ENCODE data around the gene GAB1.

GAB1 gene

GRCh38 chr4:143374771-143375170 lies 38.1 kb downstream of the GAB1 start:
- H4K8ac ChIP-seq (ENCODE audit: low read length) = no peak overlapping the region
- DNase-seq = no peak

GRCh38 chr4:143375326-143376073 lies 38.8 kb downstream of the GAB1 start:
- Histone ChIP-seq H3K14ac (ENCODE audit: low read length in 2 of 2) (no peak overlapping the region), H2BK15ac (ENCODE audit: low read depth, poor library complexity, severe bottlenecking) (no peak overlapping the region), H3K79me1 (replicated peaks; ENCODE audit: low read length, poor library complexity, severe bottlenecking) (peaks cover 29% of the 10 kb centered on the region), H3K27me3 (ENCODE audit: control insufficient read depth in 1 of 2, insufficient read depth in 1 of 2, low read length in 2 of 2) (no peaks in the 10 kb centered on the region), H3K9ac (ENCODE audit: low read length) (no peak overlapping the region), H2AFZ (ENCODE audit: low read depth, low read length) (no peak overlapping the region), H3K27ac (ENCODE audit: low read length, poor library complexity, severe bottlenecking) (no peak overlapping the region), H3K4me1 (ENCODE audit: control insufficient read depth, insufficient read depth, low read depth, low read length) (peaks cover 9% of the 10 kb centered on the region), H2BK5ac (ENCODE audit: low read depth, low read length, poor library complexity, severe bottlenecking) (no peak overlapping the region), H4K91ac (ENCODE audit: low read length) (no peak overlapping the region), H2BK120ac (ENCODE audit: low read depth, low read length) (no peak overlapping the region), H3K36me3 (ENCODE audit: control insufficient read depth in 1 of 2, insufficient read depth in 2 of 2, low read depth in 1 of 2, low read length in 2 of 2) (no peaks in the 10 kb centered on the region), H3K23ac (ENCODE audit: low read length in 2 of 2) (no peak overlapping the region), H2AK5ac (ENCODE audit: low read length, severe bottlenecking) (no peak overlapping the region), H3K4me3 (ENCODE audit: insufficient read depth in 1 of 2, low read depth in 1 of 2, low read length in 2 of 2) (no peak overlapping the region), H3K18ac (ENCODE audit: low read depth in 1 of 2, low read length in 2 of 2) (no peak overlapping the region), H3K4ac (ENCODE audit: low read depth in 1 of 2, low read length in 2 of 2) (no peak overlapping the region), H3K9me3 (ENCODE audit: control insufficient read depth, low read length) (no peaks in the 10 kb centered on the region), H3K4me2 (ENCODE audit: low read length, poor library complexity, severe bottlenecking) (peak overlapping the region; percentile 5), H4K8ac (ENCODE audit: low read length) (no peak overlapping the region), H2BK12ac (ENCODE audit: low read length in 2 of 2) (no peak overlapping the region)
- peak; percentile 45 for DNase-seq
- WGBS = 95% methylated on average over 6 of the region's 6 CpGs

More at GRCh38 chr4:143374771-143375170, 38.1 kb downstream of the GAB1 start:
- no peak overlapping the region for H3K4me2 ChIP-seq (ENCODE audit: low read length, poor library complexity, severe bottlenecking)
- H2AK5ac ChIP-seq (ENCODE audit: low read length, severe bottlenecking) = no peak overlapping the region
- no peaks in the 10 kb centered on the region for H3K36me3 ChIP-seq (ENCODE audit: control insufficient read depth in 1 of 2, insufficient read depth in 2 of 2, low read depth in 1 of 2, low read length in 2 of 2)
- H3K9ac ChIP-seq (ENCODE audit: low read length) = no peak overlapping the region
- H2BK120ac ChIP-seq (ENCODE audit: low read depth, low read length) = no peak overlapping the region
- no peak overlapping the region for H2BK12ac ChIP-seq (ENCODE audit: low read length in 2 of 2)
- 93% methylated on average over 6 of the region's 6 CpGs for WGBS
- H3K4me1 ChIP-seq (ENCODE audit: control insufficient read depth, insufficient read depth, low read depth, low read length) = peaks cover 9% of the 10 kb centered on the region
- no peak overlapping the region for H3K27ac ChIP-seq (ENCODE audit: low read length, poor library complexity, severe bottlenecking)
- no peak overlapping the region for H3K23ac ChIP-seq (ENCODE audit: low read length in 2 of 2)
- peaks cover 32% of the 10 kb centered on the region for H3K79me1 ChIP-seq (replicated peaks; ENCODE audit: low read length, poor library complexity, severe bottlenecking)
- H3K4me3 ChIP-seq (ENCODE audit: insufficient read depth in 1 of 2, low read depth in 1 of 2, low read length in 2 of 2) = no peak overlapping the region
- H2BK15ac ChIP-seq (ENCODE audit: low read depth, poor library complexity, severe bottlenecking) = no peak overlapping the region
- no peaks in the 10 kb centered on the region for H3K9me3 ChIP-seq (ENCODE audit: control insufficient read depth, low read length)
- no peak overlapping the region for H4K91ac ChIP-seq (ENCODE audit: low read length)
- H3K27me3 ChIP-seq (ENCODE audit: control insufficient read depth in 1 of 2, insufficient read depth in 1 of 2, low read length in 2 of 2) = no peaks in the 10 kb centered on the region
- no peak overlapping the region for H2AFZ ChIP-seq (ENCODE audit: low read depth, low read length)
- H3K18ac ChIP-seq (ENCODE audit: low read depth in 1 of 2, low read length in 2 of 2) = no peak overlapping the region
- H3K4ac ChIP-seq (ENCODE audit: low read depth in 1 of 2, low read length in 2 of 2) = no peak overlapping the region
- no peak overlapping the region for H3K14ac ChIP-seq (ENCODE audit: low read length in 2 of 2)
- H2BK5ac ChIP-seq (ENCODE audit: low read depth, low read length, poor library complexity, severe bottlenecking) = no peak overlapping the region

GRCh38 chr4:143377611-143378099 lies 41.0 kb downstream of the GAB1 start:
- no peaks in the 10 kb centered on the region for H3K27me3 ChIP-seq (ENCODE audit: control insufficient read depth in 1 of 2, insufficient read depth in 1 of 2, low read length in 2 of 2)
- no peak overlapping the region for H4K8ac ChIP-seq (ENCODE audit: low read length)
- H3K9me3 ChIP-seq (ENCODE audit: control insufficient read depth, low read length) = no peaks in the 10 kb centered on the region
- H3K23ac ChIP-seq (ENCODE audit: low read length in 2 of 2) = no peak overlapping the region
- no peak overlapping the region for H4K91ac ChIP-seq (ENCODE audit: low read length)
- H3K9ac ChIP-seq (ENCODE audit: low read length) = no peak overlapping the region
- no peak overlapping the region for H2BK5ac ChIP-seq (ENCODE audit: low read depth, low read length, poor library complexity, severe bottlenecking)
- peaks cover 11% of the 10 kb centered on the region for H3K4me1 ChIP-seq (ENCODE audit: control insufficient read depth, insufficient read depth, low read depth, low read length)
- no peak overlapping the region for H2BK15ac ChIP-seq (ENCODE audit: low read depth, poor library complexity, severe bottlenecking)
- WGBS = 72% methylated on average over 3 of the region's 7 CpGs
- DNase-seq = no peak
- H3K14ac ChIP-seq (ENCODE audit: low read length in 2 of 2) = no peak overlapping the region
- H3K36me3 ChIP-seq (ENCODE audit: control insufficient read depth in 1 of 2, insufficient read depth in 2 of 2, low read depth in 1 of 2, low read length in 2 of 2) = no peaks in the 10 kb centered on the region
- H3K27ac ChIP-seq (ENCODE audit: low read length, poor library complexity, severe bottlenecking) = no peak overlapping the region
- H2AK5ac ChIP-seq (ENCODE audit: low read length, severe bottlenecking) = no peak overlapping the region
- no peak overlapping the region for H3K4ac ChIP-seq (ENCODE audit: low read depth in 1 of 2, low read length in 2 of 2)
- H3K4me2 ChIP-seq (ENCODE audit: low read length, poor library complexity, severe bottlenecking) = no peak overlapping the region
- H3K79me1 ChIP-seq (replicated peaks; ENCODE audit: low read length, poor library complexity, severe bottlenecking) = peaks cover 31% of the 10 kb centered on the region
- no peak overlapping the region for H2AFZ ChIP-seq (ENCODE audit: low read depth, low read length)
- H3K4me3 ChIP-seq (ENCODE audit: insufficient read depth in 1 of 2, low read depth in 1 of 2, low read length in 2 of 2) = no peak overlapping the region
- no peak overlapping the region for H3K18ac ChIP-seq (ENCODE audit: low read depth in 1 of 2, low read length in 2 of 2)
- H2BK120ac ChIP-seq (ENCODE audit: low read depth, low read length) = no peak overlapping the region
- no peak overlapping the region for H2BK12ac ChIP-seq (ENCODE audit: low read length in 2 of 2)

GRCh38 chr4:143380629-143381028 lies 44.0 kb downstream of the GAB1 start:
- Histone ChIP-seq H3K36me3 (ENCODE audit: control insufficient read depth in 1 of 2, insufficient read depth in 2 of 2, low read depth in 1 of 2, low read length in 2 of 2) (no peaks in the 10 kb centered on the region), H4K8ac (ENCODE audit: low read length) (no peak overlapping the region), H3K4me3 (ENCODE audit: insufficient read depth in 1 of 2, low read depth in 1 of 2, low read length in 2 of 2) (no peak overlapping the region), H3K27me3 (ENCODE audit: control insufficient read depth in 1 of 2, insufficient read depth in 1 of 2, low read length in 2 of 2) (no peaks in the 10 kb centered on the region), H2AFZ (ENCODE audit: low read depth, low read length) (no peak overlapping the region), H4K91ac (ENCODE audit: low read length) (no peak overlapping the region), H3K23ac (ENCODE audit: low read length in 2 of 2) (no peak overlapping the region), H2BK5ac (ENCODE audit: low read depth, low read length, poor library complexity, severe bottlenecking) (no peak overlapping the region), H3K4me2 (ENCODE audit: low read length, poor library complexity, severe bottlenecking) (no peak overlapping the region), H2BK15ac (ENCODE audit: low read depth, poor library complexity, severe bottlenecking) (no peak overlapping the region), H3K79me1 (replicated peaks; ENCODE audit: low read length, poor library complexity, severe bottlenecking) (peaks cover 23% of the 10 kb centered on the region), H2BK120ac (ENCODE audit: low read depth, low read length) (no peak overlapping the region), H3K9ac (ENCODE audit: low read length) (no peak overlapping the region), H3K4ac (ENCODE audit: low read depth in 1 of 2, low read length in 2 of 2) (no peak overlapping the region), H2AK5ac (ENCODE audit: low read length, severe bottlenecking) (no peak overlapping the region), H3K18ac (ENCODE audit: low read depth in 1 of 2, low read length in 2 of 2) (peak overlapping the region in 1 of 2 experiments; percentile 10), H3K4me1 (ENCODE audit: control insufficient read depth, insufficient read depth, low read depth, low read length) (peaks cover 8% of the 10 kb centered on the region), H3K27ac (ENCODE audit: low read length, poor library complexity, severe bottlenecking) (no peak overlapping the region), H3K9me3 (ENCODE audit: control insufficient read depth, low read length) (no peaks in the 10 kb centered on the region), H3K14ac (ENCODE audit: low read length in 2 of 2) (no peak overlapping the region), H2BK12ac (ENCODE audit: low read length in 2 of 2) (peak overlapping the region in 1 of 2 experiments; percentile 72)
- no peak for DNase-seq
- WGBS = 100% methylated on average over 2 of the region's 3 CpGs

Measured in mesenchymal stem cell (in vitro differentiated cells and primary cell).